ENCODE data around the gene EPG5. TPM values are rescaled to one million over a fixed set of nuclear protein-coding genes. Genes with fewer than 3 reads are reported as not detected.

Gene EPG5
- total and polyA plus RNA-seq, 4 donors, result 3.2 to 20.3 (median 11.1) TPM

DNA sequence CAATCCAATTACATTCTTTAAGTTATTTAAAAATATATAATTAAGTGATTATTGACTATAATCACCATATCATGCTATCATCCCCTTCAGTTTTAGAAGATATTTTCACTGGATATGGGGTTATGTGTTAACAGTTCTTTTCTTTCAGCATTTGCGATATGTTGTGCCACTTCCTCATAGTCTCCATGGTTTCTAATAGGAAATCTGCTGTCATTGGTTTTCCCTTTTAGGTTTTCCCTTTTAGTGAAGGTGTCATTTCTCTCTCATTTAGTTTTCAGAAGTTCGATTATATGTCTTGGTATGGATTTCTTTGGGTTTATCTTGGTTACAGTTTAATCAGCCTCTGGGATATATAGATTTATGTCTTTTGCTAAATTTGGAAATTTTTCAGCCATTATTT lies 34.8 kb upstream of the EPG5 start:
- no peak for DNase-seq (ENCODE audit: low spot score)
- peaks cover 0 to 6% (median under 1%) of the 10 kb centered on the region in 4 donors for H3K36me3 ChIP-seq (ENCODE audit: control insufficient read depth in 4 of 4, insufficient read depth in 3 of 4, low read depth in 1 of 4, low read length in 3 of 4)
- whole genome bisulfite sequencing, result 92% methylated on average over 2 of the region's 2 CpGs
- H3K27ac ChIP-seq (ENCODE audit: low read depth in 1 of 2, low read length in 2 of 2), result no peak overlapping the region
- no peaks in the 10 kb centered on the region for H3K27me3 ChIP-seq (ENCODE audit: control insufficient read depth in 4 of 4, insufficient read depth in 4 of 4, low read length in 3 of 4)
- no peak overlapping the region for H3K9ac ChIP-seq (ENCODE audit: low read depth in 1 of 2, low read length in 2 of 2)
- H3K4me1 ChIP-seq (ENCODE audit: control insufficient read depth in 4 of 4, insufficient read depth in 4 of 4, low read length in 3 of 4), result no peaks in the 10 kb centered on the region
- no peak overlapping the region for H3K4me3 ChIP-seq (ENCODE audit: low read depth in 1 of 3, low read length in 3 of 3)
- TF ChIP-seq, protein P1, sequence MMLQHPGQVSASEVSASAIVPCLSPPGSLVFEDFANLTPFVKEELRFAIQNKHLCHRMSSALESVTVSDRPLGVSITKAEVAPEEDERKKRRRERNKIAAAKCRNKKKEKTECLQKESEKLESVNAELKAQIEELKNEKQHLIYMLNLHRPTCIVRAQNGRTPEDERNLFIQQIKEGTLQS (IDR thresholded peaks at IDR 0.05), result no peak
- TF ChIP-seq, protein P2, sequence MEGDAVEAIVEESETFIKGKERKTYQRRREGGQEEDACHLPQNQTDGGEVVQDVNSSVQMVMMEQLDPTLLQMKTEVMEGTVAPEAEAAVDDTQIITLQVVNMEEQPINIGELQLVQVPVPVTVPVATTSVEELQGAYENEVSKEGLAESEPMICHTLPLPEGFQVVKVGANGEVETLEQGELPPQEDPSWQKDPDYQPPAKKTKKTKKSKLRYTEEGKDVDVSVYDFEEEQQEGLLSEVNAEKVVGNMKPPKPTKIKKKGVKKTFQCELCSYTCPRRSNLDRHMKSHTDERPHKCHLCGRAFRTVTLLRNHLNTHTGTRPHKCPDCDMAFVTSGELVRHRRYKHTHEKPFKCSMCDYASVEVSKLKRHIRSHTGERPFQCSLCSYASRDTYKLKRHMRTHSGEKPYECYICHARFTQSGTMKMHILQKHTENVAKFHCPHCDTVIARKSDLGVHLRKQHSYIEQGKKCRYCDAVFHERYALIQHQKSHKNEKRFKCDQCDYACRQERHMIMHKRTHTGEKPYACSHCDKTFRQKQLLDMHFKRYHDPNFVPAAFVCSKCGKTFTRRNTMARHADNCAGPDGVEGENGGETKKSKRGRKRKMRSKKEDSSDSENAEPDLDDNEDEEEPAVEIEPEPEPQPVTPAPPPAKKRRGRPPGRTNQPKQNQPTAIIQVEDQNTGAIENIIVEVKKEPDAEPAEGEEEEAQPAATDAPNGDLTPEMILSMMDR (IDR thresholded peaks at IDR 0.05; ENCODE audit: low read depth, low read length, missing input control), result no peak
- TF ChIP-seq RAD21 (IDR thresholded peaks at IDR 0.05), result no peak
- no peak for TF ChIP-seq SP1 (IDR thresholded peaks at IDR 0.05)
- TF ChIP-seq TAF1 (conservative IDR thresholded peaks at IDR 0.05), result no peak
- TF ChIP-seq, protein P3, sequence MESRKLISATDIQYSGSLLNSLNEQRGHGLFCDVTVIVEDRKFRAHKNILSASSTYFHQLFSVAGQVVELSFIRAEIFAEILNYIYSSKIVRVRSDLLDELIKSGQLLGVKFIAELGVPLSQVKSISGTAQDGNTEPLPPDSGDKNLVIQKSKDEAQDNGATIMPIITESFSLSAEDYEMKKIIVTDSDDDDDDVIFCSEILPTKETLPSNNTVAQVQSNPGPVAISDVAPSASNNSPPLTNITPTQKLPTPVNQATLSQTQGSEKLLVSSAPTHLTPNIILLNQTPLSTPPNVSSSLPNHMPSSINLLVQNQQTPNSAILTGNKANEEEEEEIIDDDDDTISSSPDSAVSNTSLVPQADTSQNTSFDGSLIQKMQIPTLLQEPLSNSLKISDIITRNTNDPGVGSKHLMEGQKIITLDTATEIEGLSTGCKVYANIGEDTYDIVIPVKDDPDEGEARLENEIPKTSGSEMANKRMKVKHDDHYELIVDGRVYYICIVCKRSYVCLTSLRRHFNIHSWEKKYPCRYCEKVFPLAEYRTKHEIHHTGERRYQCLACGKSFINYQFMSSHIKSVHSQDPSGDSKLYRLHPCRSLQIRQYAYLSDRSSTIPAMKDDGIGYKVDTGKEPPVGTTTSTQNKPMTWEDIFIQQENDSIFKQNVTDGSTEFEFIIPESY (IDR thresholded peaks at IDR 0.05), result no peak
- TF ChIP-seq YY1 (IDR thresholded peaks at IDR 0.05), result no peak
- TF ChIP-seq EGR1 (IDR thresholded peaks at IDR 0.05; ENCODE audit: low read depth in 2 of 2), result no peak
- TF ChIP-seq NR2F2 (IDR thresholded peaks at IDR 0.05), result no peak
- no peak for TF ChIP-seq HNF4A (conservative IDR thresholded peaks at IDR 0.05)
- TF ChIP-seq GABPA (IDR thresholded peaks at IDR 0.05 in 1 of 2, conservative IDR thresholded peaks at IDR 0.05 in 1 of 2), result no peak
- TF ChIP-seq RXRA (IDR thresholded peaks at IDR 0.05), result no peak
- no peak for TF ChIP-seq JUND (IDR thresholded peaks at IDR 0.05)
- TF ChIP-seq FOXA2 (IDR thresholded peaks at IDR 0.05), result no peak
- no peak for TF ChIP-seq HNF4G (IDR thresholded peaks at IDR 0.05)
- TF ChIP-seq, protein P4, sequence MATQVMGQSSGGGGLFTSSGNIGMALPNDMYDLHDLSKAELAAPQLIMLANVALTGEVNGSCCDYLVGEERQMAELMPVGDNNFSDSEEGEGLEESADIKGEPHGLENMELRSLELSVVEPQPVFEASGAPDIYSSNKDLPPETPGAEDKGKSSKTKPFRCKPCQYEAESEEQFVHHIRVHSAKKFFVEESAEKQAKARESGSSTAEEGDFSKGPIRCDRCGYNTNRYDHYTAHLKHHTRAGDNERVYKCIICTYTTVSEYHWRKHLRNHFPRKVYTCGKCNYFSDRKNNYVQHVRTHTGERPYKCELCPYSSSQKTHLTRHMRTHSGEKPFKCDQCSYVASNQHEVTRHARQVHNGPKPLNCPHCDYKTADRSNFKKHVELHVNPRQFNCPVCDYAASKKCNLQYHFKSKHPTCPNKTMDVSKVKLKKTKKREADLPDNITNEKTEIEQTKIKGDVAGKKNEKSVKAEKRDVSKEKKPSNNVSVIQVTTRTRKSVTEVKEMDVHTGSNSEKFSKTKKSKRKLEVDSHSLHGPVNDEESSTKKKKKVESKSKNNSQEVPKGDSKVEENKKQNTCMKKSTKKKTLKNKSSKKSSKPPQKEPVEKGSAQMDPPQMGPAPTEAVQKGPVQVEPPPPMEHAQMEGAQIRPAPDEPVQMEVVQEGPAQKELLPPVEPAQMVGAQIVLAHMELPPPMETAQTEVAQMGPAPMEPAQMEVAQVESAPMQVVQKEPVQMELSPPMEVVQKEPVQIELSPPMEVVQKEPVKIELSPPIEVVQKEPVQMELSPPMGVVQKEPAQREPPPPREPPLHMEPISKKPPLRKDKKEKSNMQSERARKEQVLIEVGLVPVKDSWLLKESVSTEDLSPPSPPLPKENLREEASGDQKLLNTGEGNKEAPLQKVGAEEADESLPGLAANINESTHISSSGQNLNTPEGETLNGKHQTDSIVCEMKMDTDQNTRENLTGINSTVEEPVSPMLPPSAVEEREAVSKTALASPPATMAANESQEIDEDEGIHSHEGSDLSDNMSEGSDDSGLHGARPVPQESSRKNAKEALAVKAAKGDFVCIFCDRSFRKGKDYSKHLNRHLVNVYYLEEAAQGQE (IDR thresholded peaks at IDR 0.05), result no peak
- TF ChIP-seq, protein P5, sequence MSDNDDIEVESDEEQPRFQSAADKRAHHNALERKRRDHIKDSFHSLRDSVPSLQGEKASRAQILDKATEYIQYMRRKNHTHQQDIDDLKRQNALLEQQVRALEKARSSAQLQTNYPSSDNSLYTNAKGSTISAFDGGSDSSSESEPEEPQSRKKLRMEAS (IDR thresholded peaks at IDR 0.05), result no peak
- TF ChIP-seq FOXA1 (IDR thresholded peaks at IDR 0.05), result no peak
- no peaks in the 10 kb centered on the region for H3K9me3 ChIP-seq (ENCODE audit: control insufficient read depth in 4 of 4, low read length in 3 of 4)
